ENCODE measurements around the gene ADCY6. TPM values are rescaled to one million over a fixed set of nuclear protein-coding genes. Genes with fewer than 3 reads are reported as not detected.

The ADCY6 gene
- total RNA-seq, 1 experiment from 2014 or later: 24.1 TPM

DNA sequence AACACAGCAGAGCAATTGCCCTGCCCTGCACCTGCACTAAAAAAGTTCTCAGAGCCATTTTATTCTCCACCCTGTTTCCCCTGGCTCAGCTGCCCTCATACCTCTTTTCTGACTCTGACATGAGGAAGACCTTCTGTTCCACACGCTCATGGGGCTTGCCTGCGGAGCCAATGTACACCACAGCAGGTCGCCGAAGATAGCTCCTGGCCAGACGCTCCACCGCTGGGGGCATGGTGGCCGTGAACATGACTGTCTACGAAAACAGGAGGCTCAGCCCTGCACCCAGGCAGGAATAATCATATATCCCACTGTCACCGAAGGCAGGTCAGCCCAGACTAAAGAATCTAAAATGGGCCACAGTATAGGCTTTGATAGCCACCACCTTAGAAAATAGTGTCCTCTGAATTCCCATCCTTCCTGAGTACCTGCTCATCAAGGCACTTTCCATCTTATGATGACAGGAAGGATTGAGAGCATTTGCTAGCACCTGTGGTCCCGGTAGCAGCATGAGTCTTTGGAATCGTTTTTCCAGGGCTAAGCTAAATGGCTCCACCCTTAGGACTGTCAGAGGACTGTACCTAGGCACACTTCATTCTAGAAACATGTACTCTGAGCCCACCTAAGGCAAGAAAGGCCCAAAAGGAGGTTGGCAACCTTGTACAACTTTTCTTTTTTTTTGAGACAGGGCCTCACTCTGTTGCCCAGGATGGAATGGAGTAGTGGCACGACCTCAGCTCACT lies 43.6 kb upstream of the ADCY6 start:
- no peak for ATAC-seq
- in situ Hi-C loops (cut with HindIII; ENCODE audit: low pct_unique_long_range_greater_than_20kb, low sequenced_read_pairs): no loop called here

DNA sequence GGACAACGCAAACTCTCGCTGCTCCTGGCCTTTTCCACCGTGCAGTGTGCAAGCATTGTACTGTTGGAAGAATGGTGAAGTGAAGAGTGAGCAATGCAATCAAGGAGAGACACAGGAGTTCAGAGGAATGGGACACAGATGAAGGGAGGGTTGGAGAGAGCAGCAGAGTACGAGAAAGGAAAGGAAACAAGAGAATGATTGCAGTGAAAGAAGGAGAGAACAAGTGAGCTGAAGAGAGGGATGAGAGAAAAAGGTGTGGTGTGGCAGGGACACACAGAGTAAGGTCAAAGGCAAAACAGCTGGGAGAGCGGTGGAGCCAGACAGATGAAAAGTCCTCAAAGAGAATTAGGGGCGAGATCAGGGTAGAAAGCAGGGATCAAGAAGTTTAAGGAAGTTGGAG lies 42.4 kb upstream of the ADCY6 start:
- H3K27me3 ChIP-seq (ENCODE audit: control insufficient read depth, insufficient read depth, low read length): no peaks in the 10 kb centered on the region
- ATAC-seq (no peak), DNase-seq (ENCODE audit: low read depth, low spot score) (no peak)
- H3K4me3 ChIP-seq (ENCODE audit: low read depth in 2 of 2, low read length in 2 of 2): no peak overlapping the region
- H3K27ac ChIP-seq (ENCODE audit: low read length): no peak overlapping the region
- H3K4me1 ChIP-seq (ENCODE audit: control insufficient read depth, insufficient read depth, low read length): no peaks in the 10 kb centered on the region
- ChIA-PET POLR2A (no interaction called here), CTCF (interaction anchor here (0.6 kb wide), 1 partner anchor 19 kb away, joined by 3 read pairs; no protein-coding TSS in a partner anchor)
- intact Hi-C loops (cut with micrococcal nuclease; ENCODE audit: unreplicated experiment) (no loop called here), in situ Hi-C loops (cut with HindIII; ENCODE audit: low pct_unique_long_range_greater_than_20kb, low sequenced_read_pairs) (no loop called here)
- H3K36me3 ChIP-seq (ENCODE audit: control insufficient read depth, insufficient read depth, low read length): peaks cover 32% of the 10 kb centered on the region
- no TSS peak for BruUV-seq (replicated peaks)
- TF ChIP-seq POLR2AphosphoS5 (IDR thresholded peaks at IDR 0.05; ENCODE audit: low read depth, low read length) (no peak), SIN3A (IDR thresholded peaks at IDR 0.05; ENCODE audit: borderline replicate concordance, insufficient read depth, low read depth, low read length) (no peak), TCF7L2 (IDR thresholded peaks at IDR 0.05; ENCODE audit: low read depth, low read length) (no peak)
- TF ChIP-seq, protein P1, sequence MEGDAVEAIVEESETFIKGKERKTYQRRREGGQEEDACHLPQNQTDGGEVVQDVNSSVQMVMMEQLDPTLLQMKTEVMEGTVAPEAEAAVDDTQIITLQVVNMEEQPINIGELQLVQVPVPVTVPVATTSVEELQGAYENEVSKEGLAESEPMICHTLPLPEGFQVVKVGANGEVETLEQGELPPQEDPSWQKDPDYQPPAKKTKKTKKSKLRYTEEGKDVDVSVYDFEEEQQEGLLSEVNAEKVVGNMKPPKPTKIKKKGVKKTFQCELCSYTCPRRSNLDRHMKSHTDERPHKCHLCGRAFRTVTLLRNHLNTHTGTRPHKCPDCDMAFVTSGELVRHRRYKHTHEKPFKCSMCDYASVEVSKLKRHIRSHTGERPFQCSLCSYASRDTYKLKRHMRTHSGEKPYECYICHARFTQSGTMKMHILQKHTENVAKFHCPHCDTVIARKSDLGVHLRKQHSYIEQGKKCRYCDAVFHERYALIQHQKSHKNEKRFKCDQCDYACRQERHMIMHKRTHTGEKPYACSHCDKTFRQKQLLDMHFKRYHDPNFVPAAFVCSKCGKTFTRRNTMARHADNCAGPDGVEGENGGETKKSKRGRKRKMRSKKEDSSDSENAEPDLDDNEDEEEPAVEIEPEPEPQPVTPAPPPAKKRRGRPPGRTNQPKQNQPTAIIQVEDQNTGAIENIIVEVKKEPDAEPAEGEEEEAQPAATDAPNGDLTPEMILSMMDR (IDR thresholded peaks at IDR 0.05): no peak
- TF ChIP-seq, protein P2, sequence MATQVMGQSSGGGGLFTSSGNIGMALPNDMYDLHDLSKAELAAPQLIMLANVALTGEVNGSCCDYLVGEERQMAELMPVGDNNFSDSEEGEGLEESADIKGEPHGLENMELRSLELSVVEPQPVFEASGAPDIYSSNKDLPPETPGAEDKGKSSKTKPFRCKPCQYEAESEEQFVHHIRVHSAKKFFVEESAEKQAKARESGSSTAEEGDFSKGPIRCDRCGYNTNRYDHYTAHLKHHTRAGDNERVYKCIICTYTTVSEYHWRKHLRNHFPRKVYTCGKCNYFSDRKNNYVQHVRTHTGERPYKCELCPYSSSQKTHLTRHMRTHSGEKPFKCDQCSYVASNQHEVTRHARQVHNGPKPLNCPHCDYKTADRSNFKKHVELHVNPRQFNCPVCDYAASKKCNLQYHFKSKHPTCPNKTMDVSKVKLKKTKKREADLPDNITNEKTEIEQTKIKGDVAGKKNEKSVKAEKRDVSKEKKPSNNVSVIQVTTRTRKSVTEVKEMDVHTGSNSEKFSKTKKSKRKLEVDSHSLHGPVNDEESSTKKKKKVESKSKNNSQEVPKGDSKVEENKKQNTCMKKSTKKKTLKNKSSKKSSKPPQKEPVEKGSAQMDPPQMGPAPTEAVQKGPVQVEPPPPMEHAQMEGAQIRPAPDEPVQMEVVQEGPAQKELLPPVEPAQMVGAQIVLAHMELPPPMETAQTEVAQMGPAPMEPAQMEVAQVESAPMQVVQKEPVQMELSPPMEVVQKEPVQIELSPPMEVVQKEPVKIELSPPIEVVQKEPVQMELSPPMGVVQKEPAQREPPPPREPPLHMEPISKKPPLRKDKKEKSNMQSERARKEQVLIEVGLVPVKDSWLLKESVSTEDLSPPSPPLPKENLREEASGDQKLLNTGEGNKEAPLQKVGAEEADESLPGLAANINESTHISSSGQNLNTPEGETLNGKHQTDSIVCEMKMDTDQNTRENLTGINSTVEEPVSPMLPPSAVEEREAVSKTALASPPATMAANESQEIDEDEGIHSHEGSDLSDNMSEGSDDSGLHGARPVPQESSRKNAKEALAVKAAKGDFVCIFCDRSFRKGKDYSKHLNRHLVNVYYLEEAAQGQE (IDR thresholded peaks at IDR 0.05; ENCODE audit: insufficient read depth in 1 of 2, low read depth in 2 of 2, low read length in 1 of 2): no peak
- H3K9me3 ChIP-seq (ENCODE audit: control insufficient read depth, insufficient read depth, low read depth, low read length): no peaks in the 10 kb centered on the region

More for the DNA sequence above, 43.6 kb upstream of the ADCY6 start:
- no peak overlapping the region for H3K4me3 ChIP-seq (ENCODE audit: low read depth in 2 of 2, low read length in 2 of 2)
- no peak for DNase-seq (ENCODE audit: low read depth, low spot score)
- intact Hi-C loops (cut with micrococcal nuclease; ENCODE audit: unreplicated experiment): no loop called here
- H3K9me3 ChIP-seq (ENCODE audit: control insufficient read depth, insufficient read depth, low read depth, low read length): no peaks in the 10 kb centered on the region
- peaks cover 38% of the 10 kb centered on the region for H3K36me3 ChIP-seq (ENCODE audit: control insufficient read depth, insufficient read depth, low read length)
- no TSS peak for BruUV-seq (replicated peaks)
- POLR2A ChIA-PET: no interaction called here
- TF ChIP-seq, protein P1 (IDR thresholded peaks at IDR 0.05): no peak
- TF ChIP-seq, protein P2 (IDR thresholded peaks at IDR 0.05; ENCODE audit: insufficient read depth in 1 of 2, low read depth in 2 of 2, low read length in 1 of 2): no peak
- no peak for TF ChIP-seq POLR2AphosphoS5 (IDR thresholded peaks at IDR 0.05; ENCODE audit: low read depth, low read length)
- TF ChIP-seq TCF7L2 (IDR thresholded peaks at IDR 0.05; ENCODE audit: low read depth, low read length): no peak
- no peak for TF ChIP-seq SIN3A (IDR thresholded peaks at IDR 0.05; ENCODE audit: borderline replicate concordance, insufficient read depth, low read depth, low read length)
- CTCF ChIA-PET: no interaction called here
- no peaks in the 10 kb centered on the region for H3K4me1 ChIP-seq (ENCODE audit: control insufficient read depth, insufficient read depth, low read length)
- H3K27ac ChIP-seq (ENCODE audit: low read length): no peak overlapping the region
- no peaks in the 10 kb centered on the region for H3K27me3 ChIP-seq (ENCODE audit: control insufficient read depth, insufficient read depth, low read length)
